ENCODE measurements around the gene CFAP161. TPM values are rescaled to one million over a fixed set of nuclear protein-coding genes. Genes with fewer than 3 reads are reported as not detected.

The CFAP161 gene
- total and polyA plus RNA-seq, 9 of the 15 experiments (the other 6 are each of a cell fraction or from before 2014, with no cell fraction given) = 25.8 to 83.3 (median 75.6) TPM

- ChIA-PET CTCF (ENCODE audit: low intra/inter-chr PET ratio) (interaction anchor here (6.8 kb wide), 1 partner anchor 162 kb away, joined by 53 read pairs; no protein-coding TSS in a partner anchor), POLR2A (no interaction called here)
- Histone ChIP-seq H3K27ac (ENCODE audit: extremely low read depth, low read depth, low read length) (no peak overlapping the region), H3K9ac (ENCODE audit: insufficient read depth in 1 of 2, low read depth in 2 of 2, low read length in 2 of 2) (no peak overlapping the region), H3K9me1 (ENCODE audit: control insufficient read depth, insufficient read depth, low read length) (no peaks in the 10 kb centered on the region), H3K9me3 (replicated peaks; ENCODE audit: control insufficient read depth, insufficient read depth, low read depth, low read length) (no peaks in the 10 kb centered on the region), H3K4me1 (replicated peaks in 1 of 2; ENCODE audit: control insufficient read depth in 2 of 2, insufficient read depth in 2 of 2, low read length in 2 of 2) (peaks cover 8 to 31% of the 10 kb centered on the region in 2 experiments), H3K36me3 (ENCODE audit: control insufficient read depth, insufficient read depth, low read length) (peaks cover 6% of the 10 kb centered on the region; the same call in 2 of the 3 replicates), H3K27me3 (ENCODE audit: control insufficient read depth in 2 of 2, insufficient read depth in 2 of 2, low read length in 2 of 2) (no peaks in the 10 kb centered on the region), H4K20me1 (replicated peaks; ENCODE audit: control insufficient read depth, insufficient read depth, low read length) (no peaks in the 10 kb centered on the region), H3K4me3 (no peak overlapping the region), H2AFZ (ENCODE audit: low read depth, low read length) (no peak overlapping the region), H3K4me2 (ENCODE audit: insufficient read depth, low read length) (no peak overlapping the region), H3K79me2 (ENCODE audit: control insufficient read depth, insufficient read depth, low read length) (peaks cover 73% of the 10 kb centered on the region)
- intact Hi-C loops (cut with micrococcal nuclease) (no loop called here), in situ Hi-C loops (cut with MboI) (loop anchor here (5.0 to 25.0 kb wide), 2 partner anchors 107 to 642 kb away; no protein-coding TSS in a partner anchor)
- ATAC-seq (no peak), FAIRE-seq (no peak), DNase-seq (ENCODE audit: extremely low read depth in 1 of 4, low spot score in 3 of 4) (no peak)
- WGBS (ENCODE audit: insufficient coverage, low coverage, missing lambda C conversion rate) = 100% methylated on average over 1 of the region's 1 CpG
- no TSS peak for BruUV-seq (replicated peaks)
- TF ChIP-seq RERE (CRISPR knock-in tag; IDR thresholded peaks at IDR 0.05; ENCODE audit: borderline replicate concordance) (no peak), KDM1A (IDR thresholded peaks at IDR 0.05) (peak; percentile 66 to 86), TAF15 (IDR thresholded peaks at IDR 0.05; ENCODE audit: low read depth, low read length) (no peak), RCOR1 (IDR thresholded peaks at IDR 0.05; ENCODE audit: borderline replicate concordance in 1 of 2, low read depth in 2 of 2, low read length in 2 of 2) (peak in 1 of 2 experiments; percentile 65; a peak in 2 of 4 replicates), ZNF696 (CRISPR knock-in tag; conservative IDR thresholded peaks at IDR 0.05) (no peak), EZH2 (IDR thresholded peaks at IDR 0.05; ENCODE audit: borderline replicate concordance, low read depth, low read length) (no peak), SMARCA5 (IDR thresholded peaks at IDR 0.05) (peak; percentile 73; the same call in 1 of the 2 replicates), CHD4 (IDR thresholded peaks at IDR 0.05; ENCODE audit: insufficient read depth, insufficient replicate concordance, low read depth, low read length, poor library complexity, severe bottlenecking) (peak; percentile 95), ERF (CRISPR knock-in tag; IDR thresholded peaks at IDR 0.05) (no peak), MCM5 (IDR thresholded peaks at IDR 0.05; ENCODE audit: low read depth) (no peak), ZNF133 (CRISPR knock-in tag; IDR thresholded peaks at IDR 0.05) (no peak), GABPA (tag; conservative IDR thresholded peaks at IDR 0.05; ENCODE audit: low read depth) (no peak), IRF2 (CRISPR knock-in tag; IDR thresholded peaks at IDR 0.05) (no peak)
- TF ChIP-seq, protein P1, sequence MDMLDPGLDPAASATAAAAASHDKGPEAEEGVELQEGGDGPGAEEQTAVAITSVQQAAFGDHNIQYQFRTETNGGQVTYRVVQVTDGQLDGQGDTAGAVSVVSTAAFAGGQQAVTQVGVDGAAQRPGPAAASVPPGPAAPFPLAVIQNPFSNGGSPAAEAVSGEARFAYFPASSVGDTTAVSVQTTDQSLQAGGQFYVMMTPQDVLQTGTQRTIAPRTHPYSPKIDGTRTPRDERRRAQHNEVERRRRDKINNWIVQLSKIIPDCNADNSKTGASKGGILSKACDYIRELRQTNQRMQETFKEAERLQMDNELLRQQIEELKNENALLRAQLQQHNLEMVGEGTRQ (CRISPR knock-in tag; IDR thresholded peaks at IDR 0.05) = no peak
- TF ChIP-seq, protein P2, sequence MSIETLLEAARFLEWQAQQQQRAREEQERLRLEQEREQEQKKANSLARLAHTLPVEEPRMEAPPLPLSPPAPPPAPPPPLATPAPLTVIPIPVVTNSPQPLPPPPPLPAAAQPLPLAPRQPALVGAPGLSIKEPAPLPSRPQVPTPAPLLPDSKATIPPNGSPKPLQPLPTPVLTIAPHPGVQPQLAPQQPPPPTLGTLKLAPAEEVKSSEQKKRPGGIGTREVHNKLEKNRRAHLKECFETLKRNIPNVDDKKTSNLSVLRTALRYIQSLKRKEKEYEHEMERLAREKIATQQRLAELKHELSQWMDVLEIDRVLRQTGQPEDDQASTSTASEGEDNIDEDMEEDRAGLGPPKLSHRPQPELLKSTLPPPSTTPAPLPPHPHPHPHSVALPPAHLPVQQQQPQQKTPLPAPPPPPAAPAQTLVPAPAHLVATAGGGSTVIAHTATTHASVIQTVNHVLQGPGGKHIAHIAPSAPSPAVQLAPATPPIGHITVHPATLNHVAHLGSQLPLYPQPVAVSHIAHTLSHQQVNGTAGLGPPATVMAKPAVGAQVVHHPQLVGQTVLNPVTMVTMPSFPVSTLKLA (conservative IDR thresholded peaks at IDR 0.05) = no peak
Observed at GRCh38 chr15:81103857-81104256, 30.2 kb upstream of the CFAP161 start.
